ENCODE data around the gene PARP4.

Gene PARP4

DNA sequence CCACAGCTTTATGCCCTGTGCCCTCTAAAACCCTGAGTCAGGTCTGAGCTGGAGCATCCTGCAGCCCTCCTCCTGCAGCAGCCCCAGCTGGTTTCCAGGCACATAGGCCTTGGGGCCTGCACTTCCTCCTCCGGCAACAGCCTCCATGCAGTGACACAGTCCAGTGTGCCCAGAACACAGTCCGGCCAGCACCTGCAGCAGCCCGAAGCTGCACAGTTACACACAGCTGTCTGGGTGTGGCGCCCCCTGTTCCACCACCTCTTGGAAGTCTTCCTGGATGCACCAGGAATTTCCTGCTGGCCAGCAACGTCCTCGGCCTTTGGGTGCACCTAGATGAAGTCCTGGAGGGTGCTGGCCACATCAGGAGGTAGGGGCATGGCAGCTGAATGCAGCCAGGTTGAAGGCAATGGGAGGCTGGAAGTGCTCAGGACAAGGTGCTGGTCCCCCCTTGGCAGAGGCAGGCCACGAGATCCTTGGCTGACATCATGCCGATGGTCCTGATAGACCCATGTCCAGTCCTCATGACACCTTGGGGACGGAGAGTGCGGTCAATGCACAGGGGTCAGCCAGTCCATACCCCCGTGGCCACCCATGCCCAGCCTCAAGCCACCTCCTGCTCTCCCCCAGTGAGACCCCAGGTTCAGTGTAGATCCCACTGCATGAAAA, 27.1 kb upstream of the PARP4 start:
- no peak overlapping the region for H2AFZ ChIP-seq (ENCODE audit: low read length)
- no peaks in the 10 kb centered on the region for H3K4me1 ChIP-seq (ENCODE audit: insufficient read depth, low read length, poor library complexity, severe bottlenecking)
- H3K9ac ChIP-seq (ENCODE audit: low read depth, low read length, poor library complexity, severe bottlenecking): no peak overlapping the region
- TF ChIP-seq, protein P1, sequence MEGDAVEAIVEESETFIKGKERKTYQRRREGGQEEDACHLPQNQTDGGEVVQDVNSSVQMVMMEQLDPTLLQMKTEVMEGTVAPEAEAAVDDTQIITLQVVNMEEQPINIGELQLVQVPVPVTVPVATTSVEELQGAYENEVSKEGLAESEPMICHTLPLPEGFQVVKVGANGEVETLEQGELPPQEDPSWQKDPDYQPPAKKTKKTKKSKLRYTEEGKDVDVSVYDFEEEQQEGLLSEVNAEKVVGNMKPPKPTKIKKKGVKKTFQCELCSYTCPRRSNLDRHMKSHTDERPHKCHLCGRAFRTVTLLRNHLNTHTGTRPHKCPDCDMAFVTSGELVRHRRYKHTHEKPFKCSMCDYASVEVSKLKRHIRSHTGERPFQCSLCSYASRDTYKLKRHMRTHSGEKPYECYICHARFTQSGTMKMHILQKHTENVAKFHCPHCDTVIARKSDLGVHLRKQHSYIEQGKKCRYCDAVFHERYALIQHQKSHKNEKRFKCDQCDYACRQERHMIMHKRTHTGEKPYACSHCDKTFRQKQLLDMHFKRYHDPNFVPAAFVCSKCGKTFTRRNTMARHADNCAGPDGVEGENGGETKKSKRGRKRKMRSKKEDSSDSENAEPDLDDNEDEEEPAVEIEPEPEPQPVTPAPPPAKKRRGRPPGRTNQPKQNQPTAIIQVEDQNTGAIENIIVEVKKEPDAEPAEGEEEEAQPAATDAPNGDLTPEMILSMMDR (conservative IDR thresholded peaks at IDR 0.05; ENCODE audit: low read length): no peak
- no peak for TF ChIP-seq EZH2phosphoT487 (IDR thresholded peaks at IDR 0.05; ENCODE audit: borderline replicate concordance)
- no peaks in the 10 kb centered on the region for H3K79me2 ChIP-seq (ENCODE audit: insufficient read depth, low read length)
- no peaks in the 10 kb centered on the region for H3K36me3 ChIP-seq (ENCODE audit: insufficient read depth, low read length)
- no peak overlapping the region for H3K4me3 ChIP-seq (ENCODE audit: low read length, poor library complexity, severe bottlenecking)
- no peaks in the 10 kb centered on the region for H4K20me1 ChIP-seq (ENCODE audit: insufficient read depth, low read length, poor library complexity, severe bottlenecking)
- H3K9me3 ChIP-seq (ENCODE audit: insufficient read depth, low read depth, low read length): no peaks in the 10 kb centered on the region
- H3K27me3 ChIP-seq (ENCODE audit: insufficient read depth, low read length, poor library complexity, severe bottlenecking): peaks cover 4% of the 10 kb centered on the region
- H3K9me2 ChIP-seq (replicated peaks; ENCODE audit: low read depth, low read length): no peaks in the 10 kb centered on the region
- no peaks in the 10 kb centered on the region for H3F3A ChIP-seq (ENCODE audit: low read depth)
- H3K4me2 ChIP-seq (ENCODE audit: low read depth, low read length, poor library complexity, severe bottlenecking): no peak overlapping the region

GRCh38 chr13:24529478-24529877, 16.9 kb upstream of the PARP4 start:
- Histone ChIP-seq H3K4me3 (ENCODE audit: low read length, poor library complexity, severe bottlenecking) (no peak overlapping the region), H3K4me2 (ENCODE audit: low read depth, low read length, poor library complexity, severe bottlenecking) (no peak overlapping the region), H3K36me3 (ENCODE audit: insufficient read depth, low read length) (no peaks in the 10 kb centered on the region), H4K20me1 (ENCODE audit: insufficient read depth, low read length, poor library complexity, severe bottlenecking) (no peaks in the 10 kb centered on the region), H3K9ac (ENCODE audit: low read depth, low read length, poor library complexity, severe bottlenecking) (no peak overlapping the region), H3K4me1 (ENCODE audit: insufficient read depth, low read length, poor library complexity, severe bottlenecking) (no peaks in the 10 kb centered on the region), H3F3A (ENCODE audit: low read depth) (no peaks in the 10 kb centered on the region), H3K79me2 (ENCODE audit: insufficient read depth, low read length) (no peaks in the 10 kb centered on the region), H3K27me3 (ENCODE audit: insufficient read depth, low read length, poor library complexity, severe bottlenecking) (peaks cover 8% of the 10 kb centered on the region), H3K9me3 (ENCODE audit: insufficient read depth, low read depth, low read length) (no peaks in the 10 kb centered on the region), H3K9me2 (replicated peaks; ENCODE audit: low read depth, low read length) (no peaks in the 10 kb centered on the region), H2AFZ (ENCODE audit: low read length) (no peak overlapping the region)
- TF ChIP-seq, protein P1 (conservative IDR thresholded peaks at IDR 0.05; ENCODE audit: low read length): no peak
- TF ChIP-seq EZH2phosphoT487 (IDR thresholded peaks at IDR 0.05; ENCODE audit: borderline replicate concordance): no peak

DNA sequence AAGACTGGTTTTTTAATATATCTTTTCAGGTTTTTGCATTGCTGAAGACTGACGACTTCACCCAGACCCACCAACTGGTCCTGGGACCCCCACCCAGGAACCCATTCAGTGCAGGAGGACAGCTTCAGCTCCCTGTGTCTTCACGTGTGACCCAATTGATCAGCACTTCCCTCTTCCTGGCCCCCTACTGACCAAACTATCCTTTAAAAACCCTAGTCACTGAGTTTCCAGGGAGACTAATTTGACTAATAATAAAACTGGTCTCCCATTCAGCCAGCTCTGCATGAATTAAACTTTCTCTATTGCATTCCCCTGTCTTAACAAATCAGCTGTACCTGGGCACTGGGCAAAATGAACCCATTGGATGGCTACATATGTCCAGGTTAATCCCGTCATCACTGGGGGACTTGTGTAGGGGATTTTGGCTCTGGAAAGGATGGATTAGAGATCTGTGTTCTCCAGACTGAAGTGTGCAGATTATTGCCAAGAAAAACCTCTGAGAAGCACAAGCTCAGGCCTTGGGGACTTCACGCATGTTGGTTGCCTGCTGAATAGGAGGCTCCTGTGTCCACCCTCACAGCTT, 16.3 kb upstream of the PARP4 start:
- Histone ChIP-seq H3F3A (ENCODE audit: low read depth) (no peaks in the 10 kb centered on the region), H2AFZ (ENCODE audit: low read length) (no peak overlapping the region), H4K20me1 (ENCODE audit: insufficient read depth, low read length, poor library complexity, severe bottlenecking) (no peaks in the 10 kb centered on the region), H3K9ac (ENCODE audit: low read depth, low read length, poor library complexity, severe bottlenecking) (no peak overlapping the region), H3K4me2 (ENCODE audit: low read depth, low read length, poor library complexity, severe bottlenecking) (no peak overlapping the region), H3K4me1 (ENCODE audit: insufficient read depth, low read length, poor library complexity, severe bottlenecking) (no peaks in the 10 kb centered on the region), H3K79me2 (ENCODE audit: insufficient read depth, low read length) (no peaks in the 10 kb centered on the region), H3K9me2 (replicated peaks; ENCODE audit: low read depth, low read length) (no peaks in the 10 kb centered on the region), H3K27me3 (ENCODE audit: insufficient read depth, low read length, poor library complexity, severe bottlenecking) (peaks cover 8% of the 10 kb centered on the region), H3K36me3 (ENCODE audit: insufficient read depth, low read length) (no peaks in the 10 kb centered on the region), H3K4me3 (ENCODE audit: low read length, poor library complexity, severe bottlenecking) (no peak overlapping the region), H3K9me3 (ENCODE audit: insufficient read depth, low read depth, low read length) (no peaks in the 10 kb centered on the region)
- TF ChIP-seq, protein P1 (conservative IDR thresholded peaks at IDR 0.05; ENCODE audit: low read length): no peak
- no peak for TF ChIP-seq EZH2phosphoT487 (IDR thresholded peaks at IDR 0.05; ENCODE audit: borderline replicate concordance)

Data from Loucy (cell line).